Neural cell (in vitro differentiated cells): ENCODE measurements around the gene ZNF181. TPM values are rescaled to one million over a fixed set of nuclear protein-coding genes. Genes with fewer than 3 reads are reported as not detected.

Source experiments
- H2AFZ ChIP-seq: fragments of 200-600, 300-800 bp; sonication (generic), shearing (Covaris generic); 2 replicates; pipeline ENCODE4 v1.6.0; 2014; ENCODE audit warnings: low read depth, mild to moderate bottlenecking, antibody characterized with exemption, low read length, moderate library complexity
- H3F3A ChIP-seq: fragments of 200-600 bp; shearing (Covaris generic); 2 replicates; pipeline ENCODE4 v1.6.1; 2016; ENCODE audit warnings: mild to moderate bottlenecking, moderate library complexity, mixed read lengths, antibody characterized with exemption, low read length; ENCODE audit not compliant: insufficient read depth, poor library complexity, severe bottlenecking
- H3K27ac ChIP-seq: fragments of 200-600, 300-800 bp; sonication (generic), shearing (Covaris generic); 2 replicates; pipeline ENCODE4 v1.5.1; 2014; ENCODE audit warnings: mild to moderate bottlenecking, low read length, moderate library complexity
- H3K27me3 ChIP-seq: fragments of 300-800, 200-600 bp; sonication (generic), shearing (Covaris generic); 2 replicates; pipeline ENCODE4 v1.6.0; 2014; ENCODE audit warnings: mild to moderate bottlenecking, low read depth, low read length, moderate library complexity; ENCODE audit not compliant: insufficient read depth
- H3K36me3 ChIP-seq: fragments of 300-800, 200-600 bp; sonication (generic), shearing (Covaris generic); 2 replicates; pipeline ENCODE4 v1.5.1; 2014; ENCODE audit warnings: mild to moderate bottlenecking, antibody characterized with exemption, low read length, moderate library complexity; ENCODE audit not compliant: insufficient read depth
- H3K4me2 ChIP-seq: fragments of 300-800, 200-600 bp; sonication (generic), shearing (Covaris generic); 2 replicates; pipeline ENCODE4 v1.6.0; 2014; ENCODE audit warnings: mild to moderate bottlenecking, low read length
- H3K4me3 ChIP-seq: fragments of 300-800, 200-600 bp; sonication (generic), shearing (Covaris generic); 2 replicates; pipeline ENCODE4 v1.5.1; 2014; ENCODE audit warnings: mild to moderate bottlenecking, low read length, moderate library complexity
- H3K79me2 ChIP-seq: fragments of 200-600 bp; shearing (Covaris generic); replicated peaks from 2 replicates; pipeline ENCODE4 v1.6.0; 2014; ENCODE audit warnings: mild to moderate bottlenecking, low read length, moderate library complexity; ENCODE audit not compliant: insufficient read depth
- H3K9ac ChIP-seq: fragments of 300-800, 200-600 bp; sonication (generic), shearing (Covaris generic); 2 replicates; pipeline ENCODE4 v1.6.1; 2016; ENCODE audit warnings: mild to moderate bottlenecking, low read length, mixed read lengths
- H3K9me2 ChIP-seq: fragments of 200-600 bp; shearing (Covaris generic); 2 replicates; pipeline ENCODE4 v1.6.1; 2016; ENCODE audit warnings: mild to moderate bottlenecking, low read length, mixed read lengths; ENCODE audit not compliant: insufficient read depth
- H3K9me3 ChIP-seq: fragments of 200-600, 300-800 bp; sonication (generic), shearing (Covaris generic); 2 replicates; pipeline ENCODE4 v1.6.1; 2016; ENCODE audit warnings: mild to moderate bottlenecking, mixed run types, low read length, moderate library complexity, mixed read lengths
- H4K20me1 ChIP-seq: fragments of 200-600 bp; shearing (Covaris generic); 2 replicates; pipeline ENCODE4 v1.6.1; 2016; ENCODE audit warnings: mild to moderate bottlenecking, mixed run types; ENCODE audit not compliant: insufficient read depth
- EP300 ChIP-seq: fragments of 450-650 bp; conservative IDR thresholded peaks from 2 replicates; pipeline ENCODE4 v1.6.1; 2014; ENCODE audit warnings: antibody characterized with exemption, mild to moderate bottlenecking, moderate library complexity; ENCODE audit not compliant: poor library complexity, severe bottlenecking
- EZH2 ChIP-seq: fragments of 200-600, 300-800 bp; shearing (Covaris generic), sonication (generic); IDR thresholded peaks from 2 replicates; pipeline ENCODE4 v1.6.1; 2014; ENCODE audit warnings: antibody characterized with exemption, low read length, borderline replicate concordance, mild to moderate bottlenecking; ENCODE audit not compliant: insufficient read depth, poor library complexity, severe bottlenecking
- MXI1 ChIP-seq: fragments of 450-650 bp; conservative IDR thresholded peaks from 2 replicates; pipeline ENCODE4 v1.6.1; 2014; ENCODE audit warnings: antibody characterized with exemption, mild to moderate bottlenecking; ENCODE audit not compliant: poor library complexity, severe bottlenecking
- POLR2AphosphoS5 ChIP-seq: IDR thresholded peaks from 2 replicates; pipeline ENCODE4 v1.6.1; 2012
- RAD21 ChIP-seq: fragments of 450-650 bp; conservative IDR thresholded peaks from 2 replicates; pipeline ENCODE4 v1.6.1; 2014; ENCODE audit warnings: antibody characterized with exemption, mild to moderate bottlenecking, moderate library complexity
- SMC3 ChIP-seq: fragments of 450-650 bp; conservative IDR thresholded peaks from 2 replicates; pipeline ENCODE4 v1.6.1; 2014; ENCODE audit warnings: antibody characterized with exemption, mild to moderate bottlenecking, moderate library complexity; ENCODE audit not compliant: poor library complexity
- TAF1 ChIP-seq: IDR thresholded peaks from 2 replicates; pipeline ENCODE4 v1.6.1; 2012; ENCODE audit warnings: low read depth
- polyA plus RNA-seq: library from polyadenylated mRNA; depleted of rRNA; stranded (reverse); fragments of >200 nt; gene quantifications from 2 replicates; pipeline ENCODE4 v1.2.3, GENCODE V29; 2014
- TF ChIP-seq, protein P1 (sequence below): IDR thresholded peaks from 2 replicates; pipeline ENCODE4 v1.6.1; 2012; ENCODE audit warnings: borderline replicate concordance
- TF ChIP-seq, protein P2 (sequence below): fragments of 450-650 bp; IDR thresholded peaks from 2 replicates; pipeline ENCODE4 v1.5.1; 2014; ENCODE audit warnings: antibody characterized with exemption, mild to moderate bottlenecking, moderate library complexity; ENCODE audit not compliant: poor library complexity, severe bottlenecking

The ZNF181 gene
- polyA plus RNA-seq, 1 donor from 2014 or later, result 42.1 TPM

DNA sequence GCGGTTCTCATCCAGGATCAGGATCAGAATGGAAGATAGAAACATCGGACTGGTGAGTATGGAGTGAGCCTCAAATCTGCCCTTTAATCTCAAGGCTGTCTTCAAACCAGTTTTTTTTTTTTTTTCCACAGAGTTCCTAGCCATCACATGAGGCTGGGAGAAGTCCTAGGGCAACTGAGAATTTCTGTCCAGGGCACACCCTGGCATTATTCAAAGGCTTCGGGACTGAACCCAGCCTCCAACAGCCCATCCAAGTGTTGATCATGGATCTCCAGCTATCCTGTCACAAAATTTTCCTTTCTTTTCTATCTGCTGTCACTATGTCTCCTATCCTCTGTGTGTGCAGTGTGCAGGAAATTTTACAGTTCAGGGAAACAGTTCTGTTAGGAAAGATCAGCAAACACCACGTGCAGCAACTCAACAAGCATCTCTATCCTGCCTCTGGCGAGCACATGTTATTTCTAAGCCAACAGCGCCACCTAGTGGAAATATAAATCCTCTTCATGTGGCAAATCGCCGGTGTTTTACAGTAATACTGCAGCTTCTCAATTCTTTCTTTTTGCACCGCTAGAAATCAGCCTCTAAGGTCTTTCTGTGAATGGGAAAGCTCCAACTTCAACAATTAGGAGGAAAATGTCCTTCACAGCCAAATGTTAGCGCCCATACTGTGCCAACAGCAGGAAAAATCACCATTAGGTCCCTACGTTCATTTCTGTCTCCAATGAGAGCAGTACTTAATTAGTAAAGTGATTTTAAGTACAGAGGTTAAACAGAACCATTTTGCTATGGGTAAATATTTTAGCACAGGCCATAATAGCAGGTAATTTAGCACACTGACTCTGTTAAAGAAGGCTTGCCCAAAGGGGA, 21.4 kb upstream of the ZNF181 start:
- no peak overlapping the region for H3K4me2 ChIP-seq
- no peaks in the 10 kb centered on the region for H3K36me3 ChIP-seq
- H3K9me2 ChIP-seq, result no peaks in the 10 kb centered on the region
- H3F3A ChIP-seq, result no peaks in the 10 kb centered on the region
- TF ChIP-seq POLR2AphosphoS5 (no peak), RAD21 (peak; percentile 84), EP300 (no peak), TAF1 (no peak), EZH2 (no peak), MXI1 (peak; percentile 34), SMC3 (peak; percentile 81)
- TF ChIP-seq, protein P1, sequence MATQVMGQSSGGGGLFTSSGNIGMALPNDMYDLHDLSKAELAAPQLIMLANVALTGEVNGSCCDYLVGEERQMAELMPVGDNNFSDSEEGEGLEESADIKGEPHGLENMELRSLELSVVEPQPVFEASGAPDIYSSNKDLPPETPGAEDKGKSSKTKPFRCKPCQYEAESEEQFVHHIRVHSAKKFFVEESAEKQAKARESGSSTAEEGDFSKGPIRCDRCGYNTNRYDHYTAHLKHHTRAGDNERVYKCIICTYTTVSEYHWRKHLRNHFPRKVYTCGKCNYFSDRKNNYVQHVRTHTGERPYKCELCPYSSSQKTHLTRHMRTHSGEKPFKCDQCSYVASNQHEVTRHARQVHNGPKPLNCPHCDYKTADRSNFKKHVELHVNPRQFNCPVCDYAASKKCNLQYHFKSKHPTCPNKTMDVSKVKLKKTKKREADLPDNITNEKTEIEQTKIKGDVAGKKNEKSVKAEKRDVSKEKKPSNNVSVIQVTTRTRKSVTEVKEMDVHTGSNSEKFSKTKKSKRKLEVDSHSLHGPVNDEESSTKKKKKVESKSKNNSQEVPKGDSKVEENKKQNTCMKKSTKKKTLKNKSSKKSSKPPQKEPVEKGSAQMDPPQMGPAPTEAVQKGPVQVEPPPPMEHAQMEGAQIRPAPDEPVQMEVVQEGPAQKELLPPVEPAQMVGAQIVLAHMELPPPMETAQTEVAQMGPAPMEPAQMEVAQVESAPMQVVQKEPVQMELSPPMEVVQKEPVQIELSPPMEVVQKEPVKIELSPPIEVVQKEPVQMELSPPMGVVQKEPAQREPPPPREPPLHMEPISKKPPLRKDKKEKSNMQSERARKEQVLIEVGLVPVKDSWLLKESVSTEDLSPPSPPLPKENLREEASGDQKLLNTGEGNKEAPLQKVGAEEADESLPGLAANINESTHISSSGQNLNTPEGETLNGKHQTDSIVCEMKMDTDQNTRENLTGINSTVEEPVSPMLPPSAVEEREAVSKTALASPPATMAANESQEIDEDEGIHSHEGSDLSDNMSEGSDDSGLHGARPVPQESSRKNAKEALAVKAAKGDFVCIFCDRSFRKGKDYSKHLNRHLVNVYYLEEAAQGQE, result no peak
- TF ChIP-seq, protein P2, sequence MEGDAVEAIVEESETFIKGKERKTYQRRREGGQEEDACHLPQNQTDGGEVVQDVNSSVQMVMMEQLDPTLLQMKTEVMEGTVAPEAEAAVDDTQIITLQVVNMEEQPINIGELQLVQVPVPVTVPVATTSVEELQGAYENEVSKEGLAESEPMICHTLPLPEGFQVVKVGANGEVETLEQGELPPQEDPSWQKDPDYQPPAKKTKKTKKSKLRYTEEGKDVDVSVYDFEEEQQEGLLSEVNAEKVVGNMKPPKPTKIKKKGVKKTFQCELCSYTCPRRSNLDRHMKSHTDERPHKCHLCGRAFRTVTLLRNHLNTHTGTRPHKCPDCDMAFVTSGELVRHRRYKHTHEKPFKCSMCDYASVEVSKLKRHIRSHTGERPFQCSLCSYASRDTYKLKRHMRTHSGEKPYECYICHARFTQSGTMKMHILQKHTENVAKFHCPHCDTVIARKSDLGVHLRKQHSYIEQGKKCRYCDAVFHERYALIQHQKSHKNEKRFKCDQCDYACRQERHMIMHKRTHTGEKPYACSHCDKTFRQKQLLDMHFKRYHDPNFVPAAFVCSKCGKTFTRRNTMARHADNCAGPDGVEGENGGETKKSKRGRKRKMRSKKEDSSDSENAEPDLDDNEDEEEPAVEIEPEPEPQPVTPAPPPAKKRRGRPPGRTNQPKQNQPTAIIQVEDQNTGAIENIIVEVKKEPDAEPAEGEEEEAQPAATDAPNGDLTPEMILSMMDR, result peak; percentile 80
- H3K79me2 ChIP-seq, result no peaks in the 10 kb centered on the region
- no peak overlapping the region for H2AFZ ChIP-seq
- no peaks in the 10 kb centered on the region for H4K20me1 ChIP-seq
- H3K9ac ChIP-seq, result no peak overlapping the region
- H3K27ac ChIP-seq, result no peak overlapping the region
- H3K9me3 ChIP-seq, result no peaks in the 10 kb centered on the region
- no peaks in the 10 kb centered on the region for H3K27me3 ChIP-seq
- H3K4me3 ChIP-seq, result no peak overlapping the region

DNA sequence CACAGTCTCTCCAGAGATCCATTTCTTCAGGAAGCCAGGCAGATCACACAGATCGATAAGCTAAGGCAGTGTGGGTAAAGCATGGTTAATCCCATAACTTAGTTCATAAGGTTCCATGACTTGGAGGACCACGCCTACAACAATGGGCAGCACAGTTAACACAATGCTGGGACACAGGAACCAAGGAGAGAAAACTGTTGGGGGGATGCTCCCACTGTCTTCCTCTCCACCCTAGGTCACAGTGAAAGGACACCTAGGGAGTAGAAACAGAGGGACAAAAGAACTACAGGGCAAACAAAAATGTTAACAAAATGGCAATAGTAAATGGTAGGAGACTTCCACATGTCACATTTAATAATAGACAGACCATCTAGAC, 20.8 kb upstream of the ZNF181 start:
- H3K4me2 ChIP-seq, result no peak overlapping the region
- H3K27ac ChIP-seq, result no peak overlapping the region
- no peaks in the 10 kb centered on the region for H3K9me3 ChIP-seq
- H4K20me1 ChIP-seq, result no peaks in the 10 kb centered on the region
- H3K79me2 ChIP-seq, result no peaks in the 10 kb centered on the region
- no peak overlapping the region for H3K4me3 ChIP-seq
- no peaks in the 10 kb centered on the region for H3F3A ChIP-seq
- no peak overlapping the region for H2AFZ ChIP-seq
- no peaks in the 10 kb centered on the region for H3K9me2 ChIP-seq
- no peaks in the 10 kb centered on the region for H3K36me3 ChIP-seq
- H3K9ac ChIP-seq, result no peak overlapping the region
- TF ChIP-seq SMC3 (no peak), EP300 (no peak), TAF1 (no peak), RAD21 (no peak), EZH2 (no peak), MXI1 (no peak), POLR2AphosphoS5 (no peak)
- TF ChIP-seq, protein P1, result no peak
- TF ChIP-seq, protein P2, result no peak
- H3K27me3 ChIP-seq, result no peaks in the 10 kb centered on the region
